SJCRH30 (cell line): ENCODE measurements around the gene SCN3B. TPM values are rescaled to one million over a fixed set of nuclear protein-coding genes. Genes with fewer than 3 reads are reported as not detected.

Source experiments
- DNase-seq, 2 experiments: peaks; one replicate each; pipeline ENCODE4 v3.0.0-alpha.2; 2015 to 2020
- H3K27ac ChIP-seq: fragments of 250-450 bp; sonication (Bioruptor Pico); 2 replicates; pipeline ENCODE4 v1.5.1; 2020; ENCODE audit warnings: mild to moderate bottlenecking, moderate library complexity
- H3K27me3 ChIP-seq: fragments of 250-450 bp; sonication (Bioruptor Pico); 2 replicates; pipeline ENCODE4 v1.5.1; 2020; ENCODE audit warnings: mild to moderate bottlenecking, moderate library complexity
- H3K36me3 ChIP-seq: fragments of 250-450 bp; sonication (Bioruptor Pico); 2 replicates; pipeline ENCODE4 v1.5.1; 2020; ENCODE audit warnings: mild to moderate bottlenecking, moderate library complexity
- H3K4me1 ChIP-seq: fragments of 250-450 bp; sonication (Bioruptor Pico); 2 replicates; pipeline ENCODE4 v1.5.1; 2020; ENCODE audit warnings: mild to moderate bottlenecking, moderate library complexity
- H3K4me3 ChIP-seq: fragments of 250-450 bp; sonication (Bioruptor Pico); 2 replicates; pipeline ENCODE4 v1.5.1; 2020; ENCODE audit warnings: mild to moderate bottlenecking, moderate library complexity
- H3K9me3 ChIP-seq: fragments of 250-450 bp; sonication (Bioruptor Pico); replicated peaks from 2 replicates; pipeline ENCODE4 v1.5.1; 2020; ENCODE audit warnings: mild to moderate bottlenecking, moderate library complexity
- total RNA-seq: library from RNA; depleted of rRNA; stranded (reverse); fragments of >200 nt; shearing (Covaris generic); gene quantifications from 2 replicates; pipeline ENCODE4 v1.2.3, GENCODE V29; 2014

The SCN3B gene
- total RNA-seq, 1 experiment from 2014 or later = 2.5 TPM

DNA sequence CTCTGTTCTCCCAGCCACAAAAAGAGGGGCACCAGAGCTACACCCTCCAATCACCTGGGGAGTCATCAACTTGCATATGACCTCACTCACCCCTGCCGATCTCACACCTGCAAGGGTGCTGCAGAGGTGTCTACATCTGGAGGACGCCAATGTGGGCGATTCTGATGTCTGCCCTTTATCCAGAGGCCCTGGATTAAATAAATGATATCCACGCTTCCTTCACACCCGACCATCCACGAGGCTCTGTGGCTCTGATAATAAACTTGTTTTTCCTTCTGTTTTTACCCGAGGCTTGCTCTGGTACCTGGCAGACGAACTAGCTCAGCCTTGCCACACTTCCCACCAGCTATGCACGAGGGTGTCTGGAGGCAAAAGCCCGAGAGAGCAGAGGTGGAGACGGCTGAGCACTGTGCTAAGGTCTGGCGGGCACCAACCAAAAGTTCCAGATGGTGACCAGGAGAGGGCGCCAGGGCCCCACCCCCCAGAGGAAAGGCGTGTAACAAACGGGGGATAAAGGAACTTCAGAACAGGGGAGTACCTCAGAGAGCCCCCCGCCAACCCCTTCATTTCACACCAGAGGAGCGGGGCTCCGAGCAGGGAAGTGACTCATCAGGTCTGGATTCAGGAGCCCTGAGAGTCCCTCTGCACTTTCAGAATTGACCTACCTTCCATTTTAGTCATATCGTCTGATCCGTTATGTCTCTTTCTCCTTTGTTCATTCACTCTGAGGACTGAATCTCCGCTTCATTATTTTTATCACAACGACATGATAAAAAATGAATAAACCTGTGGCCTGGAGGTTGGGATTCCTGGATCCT lies 13.5 kb downstream of the SCN3B start:
- H3K4me1 ChIP-seq = no peaks in the 10 kb centered on the region
- H3K36me3 ChIP-seq = no peaks in the 10 kb centered on the region
- DNase-seq = peak; percentile 26 to 64
- H3K27me3 ChIP-seq = no peaks in the 10 kb centered on the region
- no peak overlapping the region for H3K4me3 ChIP-seq
- no peaks in the 10 kb centered on the region for H3K9me3 ChIP-seq
- H3K27ac ChIP-seq = no peak overlapping the region

DNA sequence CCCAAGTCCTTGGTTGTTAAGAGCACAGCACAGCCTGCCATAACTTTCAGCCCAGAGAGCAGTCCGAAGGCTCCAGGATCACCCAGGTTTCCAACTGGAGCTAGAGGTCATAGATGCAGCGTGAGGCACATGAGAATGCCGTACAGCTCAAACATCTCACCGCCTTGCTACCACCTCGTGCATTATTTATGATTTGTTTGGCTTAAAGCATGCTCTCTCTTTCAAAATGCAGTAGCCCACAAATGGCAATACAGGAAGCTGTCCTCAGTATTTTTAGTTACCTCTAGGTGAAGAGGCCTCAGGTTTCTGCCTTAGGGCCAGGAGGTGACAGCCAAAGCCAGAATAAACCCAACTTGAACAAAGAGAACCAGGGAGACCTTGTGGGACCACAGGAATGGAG lies 14.4 kb downstream of the SCN3B start:
- no peaks in the 10 kb centered on the region for H3K4me1 ChIP-seq
- H3K27ac ChIP-seq = no peak overlapping the region
- no peaks in the 10 kb centered on the region for H3K9me3 ChIP-seq
- no peaks in the 10 kb centered on the region for H3K27me3 ChIP-seq
- no peak overlapping the region for H3K4me3 ChIP-seq
- no peak for DNase-seq
- no peaks in the 10 kb centered on the region for H3K36me3 ChIP-seq

DNA sequence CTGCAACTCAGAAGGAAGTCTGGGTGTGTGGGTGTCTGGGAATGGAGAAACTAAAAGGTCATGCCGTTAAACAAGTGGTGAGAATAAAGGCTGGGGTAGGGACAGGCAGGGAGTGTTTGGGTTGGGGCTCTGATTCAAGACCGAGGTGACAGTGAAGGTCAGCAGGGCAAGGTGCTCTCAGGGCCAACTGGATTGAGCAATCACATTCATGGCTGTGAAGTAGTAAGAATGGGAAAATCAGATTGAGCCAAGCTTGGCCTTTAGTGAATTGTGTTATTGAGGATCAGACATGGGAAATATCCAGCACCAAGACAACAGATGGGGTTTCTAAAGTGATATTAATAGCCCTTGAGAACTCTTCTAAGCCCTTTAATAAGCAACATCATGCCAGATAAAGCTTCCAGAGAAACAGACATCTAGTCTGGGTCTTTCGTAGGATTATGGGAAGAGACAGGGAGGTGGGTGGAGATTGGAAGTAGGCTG lies 24.3 kb downstream of the SCN3B start:
- no peaks in the 10 kb centered on the region for H3K9me3 ChIP-seq
- no peak overlapping the region for H3K27ac ChIP-seq
- no peak overlapping the region for H3K4me3 ChIP-seq
- H3K4me1 ChIP-seq = no peaks in the 10 kb centered on the region
- DNase-seq = no peak
- H3K36me3 ChIP-seq = no peaks in the 10 kb centered on the region
- no peaks in the 10 kb centered on the region for H3K27me3 ChIP-seq

DNA sequence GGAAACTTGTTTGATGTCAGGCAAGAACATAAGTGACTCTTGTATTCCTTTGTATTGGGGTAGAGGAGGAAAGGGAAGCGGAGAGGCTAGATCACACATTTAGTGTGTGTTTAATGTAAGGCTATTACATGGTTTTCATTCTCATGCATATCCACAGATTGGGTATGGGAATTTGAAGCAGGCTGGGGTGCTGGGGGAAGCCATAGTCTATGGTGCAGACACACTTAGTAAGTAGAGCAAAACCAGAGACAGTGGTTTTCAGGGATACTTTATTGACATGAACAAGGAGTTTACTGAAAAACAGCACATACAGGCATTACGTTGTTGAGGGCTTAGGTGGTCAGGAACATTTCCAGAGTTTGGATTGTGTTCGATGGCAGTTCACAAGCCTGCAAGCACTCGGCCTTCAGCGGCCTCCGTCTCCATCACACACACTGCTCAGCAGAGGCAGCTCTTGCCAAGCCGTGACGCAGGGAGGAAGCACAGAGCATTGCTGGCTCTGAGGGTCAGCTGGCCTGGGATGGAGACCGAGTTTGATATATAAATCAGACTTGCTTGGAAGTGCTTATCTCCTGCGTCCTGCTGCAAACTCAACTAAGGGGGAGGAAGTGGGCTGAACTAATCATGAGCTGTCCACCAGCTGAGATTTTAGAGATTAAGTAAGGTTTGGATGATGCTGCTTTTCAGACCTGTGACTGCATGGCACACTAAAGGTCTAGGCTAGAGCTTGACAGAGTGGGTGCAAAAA lies 25.3 kb downstream of the SCN3B start:
- Histone ChIP-seq H3K4me1 (no peaks in the 10 kb centered on the region), H3K9me3 (no peaks in the 10 kb centered on the region), H3K27ac (no peak overlapping the region), H3K36me3 (no peaks in the 10 kb centered on the region; the same call in 1 of the 2 replicates), H3K4me3 (no peak overlapping the region), H3K27me3 (no peaks in the 10 kb centered on the region)
- no peak for DNase-seq

DNA sequence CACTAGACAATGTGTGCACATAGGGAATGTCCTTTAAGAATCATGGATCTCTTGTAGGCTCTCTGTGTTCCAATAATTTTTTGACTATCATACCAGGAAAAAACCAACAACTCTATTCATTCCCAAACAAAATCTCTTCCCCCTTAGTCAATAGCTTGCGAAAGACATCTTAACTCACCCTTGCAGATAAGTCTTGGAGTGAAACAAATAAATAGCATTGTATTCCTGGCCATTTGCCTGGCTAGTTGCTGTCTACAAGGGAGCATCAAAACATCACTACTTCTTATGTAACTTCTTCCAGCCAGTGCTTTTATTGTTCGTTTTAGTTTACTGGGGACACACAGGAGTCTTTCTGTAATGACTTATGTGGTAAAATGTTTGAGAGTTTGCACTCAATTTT lies 29.4 kb downstream of the SCN3B start:
- Histone ChIP-seq H3K4me3 (no peak overlapping the region), H3K9me3 (no peaks in the 10 kb centered on the region), H3K4me1 (no peaks in the 10 kb centered on the region), H3K27me3 (no peaks in the 10 kb centered on the region), H3K36me3 (no peaks in the 10 kb centered on the region; the same call in 1 of the 2 replicates), H3K27ac (no peak overlapping the region)
- no peak for DNase-seq

DNA sequence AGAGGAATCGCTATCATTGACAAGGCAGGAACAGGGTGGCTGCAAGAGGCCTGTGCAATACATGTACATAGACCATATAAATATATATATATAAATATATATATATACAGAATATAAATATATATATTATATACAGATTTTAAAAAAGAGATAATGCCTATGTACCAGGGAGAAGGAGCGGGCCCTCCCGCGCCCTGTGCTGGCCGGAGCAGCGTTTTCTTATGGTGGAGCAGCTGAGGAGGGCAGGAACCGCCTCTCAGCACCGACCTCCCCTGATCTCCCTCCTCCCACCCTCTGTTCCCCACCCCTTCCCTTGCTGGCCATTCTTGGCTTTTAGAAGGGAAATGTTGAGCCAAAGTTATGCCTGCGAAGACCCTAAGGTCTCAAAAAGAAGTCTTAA lies 31.8 kb downstream of the SCN3B start:
- H3K27ac ChIP-seq = no peak overlapping the region

DNA sequence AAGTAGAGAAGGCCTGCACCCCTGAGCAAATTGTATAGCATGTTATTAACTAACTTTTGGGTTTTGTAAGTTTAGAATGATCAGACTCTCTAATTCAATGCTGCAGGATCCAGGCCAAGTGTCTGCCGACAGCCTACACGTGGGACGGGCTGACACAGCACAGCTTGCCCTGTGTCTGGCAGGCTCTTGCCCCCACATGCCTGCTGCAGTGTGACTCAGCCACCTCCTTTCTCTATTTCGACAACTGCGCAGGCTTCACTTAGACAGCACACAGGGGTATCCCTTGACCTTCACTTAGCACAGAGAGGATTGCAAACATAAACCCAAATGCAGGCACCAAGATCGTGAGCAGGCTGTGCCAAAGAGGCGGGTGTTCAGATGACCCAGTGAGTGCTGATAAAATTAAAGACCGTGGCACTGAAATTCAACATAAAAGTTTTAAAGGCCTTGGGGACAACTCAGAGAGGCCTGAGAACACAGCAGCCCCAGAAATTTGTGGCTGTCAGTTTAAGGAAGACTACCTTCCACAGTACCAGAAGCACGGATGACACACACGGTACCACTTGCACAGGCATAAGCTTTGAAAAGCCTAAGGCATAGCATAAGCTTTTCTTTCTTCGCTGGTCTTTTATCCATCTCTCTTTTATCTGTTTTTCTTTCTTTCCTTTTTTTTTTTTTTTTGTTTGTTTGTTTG lies 37.8 kb downstream of the SCN3B start:
- Histone ChIP-seq H3K27ac (no peak overlapping the region), H3K36me3 (no peaks in the 10 kb centered on the region), H3K4me3 (no peak overlapping the region), H3K4me1 (no peaks in the 10 kb centered on the region), H3K9me3 (no peaks in the 10 kb centered on the region), H3K27me3 (no peaks in the 10 kb centered on the region)
- no peak for DNase-seq

More for the DNA sequence above, 31.8 kb downstream of the SCN3B start:
- H3K9me3 ChIP-seq = no peaks in the 10 kb centered on the region
- no peaks in the 10 kb centered on the region for H3K4me1 ChIP-seq
- no peaks in the 10 kb centered on the region for H3K27me3 ChIP-seq
- no peak for DNase-seq
- H3K4me3 ChIP-seq = no peak overlapping the region
- no peaks in the 10 kb centered on the region; the same call in 1 of the 2 replicates for H3K36me3 ChIP-seq

DNA sequence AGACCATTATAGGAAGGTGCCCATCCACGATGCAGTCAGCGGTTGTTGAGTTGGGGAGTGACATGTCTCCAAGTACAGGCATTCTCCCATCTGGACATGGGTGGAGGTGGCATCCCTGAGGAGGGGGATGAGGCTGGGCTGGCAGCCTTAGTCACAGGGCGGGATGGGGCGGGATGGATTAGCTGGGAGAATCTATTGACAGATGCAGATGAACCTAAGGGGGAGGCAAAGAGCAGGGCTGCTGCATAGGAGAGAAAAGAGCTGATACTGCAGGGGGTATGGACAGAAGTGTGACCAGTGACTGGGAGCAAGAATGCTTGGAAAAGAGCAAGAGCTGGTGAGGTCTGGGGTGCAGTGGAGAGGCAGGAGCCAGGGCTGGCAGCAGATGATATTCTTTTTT lies 42.7 kb downstream of the SCN3B start:
- Histone ChIP-seq H3K4me3 (no peak overlapping the region), H3K27ac (no peak overlapping the region), H3K4me1 (no peaks in the 10 kb centered on the region), H3K36me3 (no peaks in the 10 kb centered on the region; the same call in 1 of the 2 replicates), H3K9me3 (no peaks in the 10 kb centered on the region), H3K27me3 (no peaks in the 10 kb centered on the region)
- no peak for DNase-seq

DNA sequence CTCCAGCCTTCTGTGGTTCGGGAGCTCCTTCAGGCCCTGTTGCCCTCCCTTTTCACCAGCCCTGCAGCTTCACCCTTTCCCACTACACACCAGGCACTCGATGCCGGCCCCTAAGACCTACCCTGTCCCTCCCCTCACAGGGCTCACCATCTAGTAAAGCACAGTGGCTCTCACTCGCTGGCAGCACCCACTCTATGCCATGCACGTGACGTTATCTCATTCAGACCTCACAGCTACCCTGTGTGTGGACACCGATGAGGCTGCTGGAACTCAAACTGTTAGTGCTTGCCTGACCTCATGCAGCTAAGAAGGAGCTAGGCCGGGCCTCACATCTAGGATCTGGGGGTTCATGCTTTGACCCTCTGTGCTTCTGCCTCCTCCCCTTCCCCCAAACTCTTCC lies 45.5 kb downstream of the SCN3B start:
- no peak for DNase-seq
- no peaks in the 10 kb centered on the region for H3K4me1 ChIP-seq
- no peak overlapping the region for H3K4me3 ChIP-seq
- H3K27me3 ChIP-seq = no peaks in the 10 kb centered on the region
- H3K27ac ChIP-seq = no peak overlapping the region
- H3K9me3 ChIP-seq = no peaks in the 10 kb centered on the region
- H3K36me3 ChIP-seq = no peaks in the 10 kb centered on the region; the same call in 1 of the 2 replicates

DNA sequence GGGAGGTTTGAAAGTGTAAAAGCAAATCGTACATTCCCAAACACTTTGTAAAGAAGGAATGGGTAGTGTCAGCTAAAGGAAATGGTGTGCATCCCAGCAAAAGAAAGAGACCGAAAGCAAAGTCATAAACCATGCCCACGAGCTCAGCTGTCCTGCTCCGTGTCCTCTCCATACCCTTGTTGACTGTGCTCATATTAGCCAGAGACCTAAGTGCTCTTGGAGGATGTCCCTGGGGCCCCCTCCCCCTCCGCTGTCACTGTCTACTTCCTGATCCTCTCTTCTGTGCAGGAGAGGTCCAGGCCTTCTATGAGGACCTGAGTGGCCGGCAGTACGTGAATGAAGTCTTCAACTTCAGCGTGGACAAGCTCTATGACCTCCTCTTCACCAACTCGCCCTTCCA lies 46.1 kb downstream of the SCN3B start:
- Histone ChIP-seq H3K36me3 (no peaks in the 10 kb centered on the region; the same call in 1 of the 2 replicates), H3K9me3 (no peaks in the 10 kb centered on the region), H3K4me1 (no peaks in the 10 kb centered on the region), H3K27ac (no peak overlapping the region), H3K27me3 (no peaks in the 10 kb centered on the region), H3K4me3 (no peak overlapping the region)
- no peak for DNase-seq

DNA sequence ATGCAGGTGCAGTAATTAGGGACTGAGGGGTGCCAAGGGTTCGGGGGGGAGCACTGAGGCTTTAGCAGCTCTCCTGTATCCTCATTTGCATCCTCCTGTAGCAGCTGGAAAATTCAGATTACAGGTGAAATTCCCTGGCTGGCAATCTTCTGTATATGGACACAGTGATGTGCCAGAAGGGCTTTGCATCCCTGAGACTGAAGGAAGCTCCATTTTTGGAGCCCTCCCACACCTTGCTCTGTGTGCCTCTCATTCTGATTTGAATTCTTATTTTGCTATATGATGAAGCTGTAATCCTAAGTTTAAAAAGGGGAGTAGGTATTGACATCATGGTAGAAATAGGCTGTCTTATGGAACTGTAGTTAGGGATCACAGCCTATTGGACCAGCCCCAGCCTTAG lies 46.6 kb downstream of the SCN3B start:
- no peak overlapping the region for H3K27ac ChIP-seq
- H3K9me3 ChIP-seq = no peaks in the 10 kb centered on the region
- H3K4me1 ChIP-seq = no peaks in the 10 kb centered on the region
- H3K27me3 ChIP-seq = no peaks in the 10 kb centered on the region
- H3K4me3 ChIP-seq = no peak overlapping the region
- DNase-seq = no peak
- no peaks in the 10 kb centered on the region; the same call in 1 of the 2 replicates for H3K36me3 ChIP-seq

DNA sequence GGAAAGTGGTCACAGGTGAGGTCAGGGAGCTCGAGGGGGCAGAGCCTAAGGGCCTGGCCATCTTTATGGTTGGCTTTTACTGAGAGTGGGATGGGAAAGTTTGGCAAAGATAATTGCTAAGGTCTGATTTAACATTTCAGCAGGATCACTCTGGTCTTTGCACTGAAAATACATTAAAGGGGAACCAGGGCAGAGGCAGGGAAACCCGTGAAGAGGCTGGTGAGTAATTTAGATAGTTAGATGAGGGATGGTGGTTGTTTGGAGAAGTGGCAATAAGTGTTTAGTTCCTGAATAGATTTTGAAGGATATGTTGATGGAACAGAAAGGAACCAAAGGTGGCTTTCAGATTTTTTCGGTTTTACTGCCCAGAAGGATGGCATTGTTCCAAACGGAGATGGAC lies 50.8 kb downstream of the SCN3B start:
- no peak for DNase-seq
- Histone ChIP-seq H3K9me3 (no peaks in the 10 kb centered on the region), H3K27me3 (no peaks in the 10 kb centered on the region), H3K4me3 (no peak overlapping the region), H3K4me1 (no peaks in the 10 kb centered on the region), H3K27ac (no peak overlapping the region), H3K36me3 (no peaks in the 10 kb centered on the region)

DNA sequence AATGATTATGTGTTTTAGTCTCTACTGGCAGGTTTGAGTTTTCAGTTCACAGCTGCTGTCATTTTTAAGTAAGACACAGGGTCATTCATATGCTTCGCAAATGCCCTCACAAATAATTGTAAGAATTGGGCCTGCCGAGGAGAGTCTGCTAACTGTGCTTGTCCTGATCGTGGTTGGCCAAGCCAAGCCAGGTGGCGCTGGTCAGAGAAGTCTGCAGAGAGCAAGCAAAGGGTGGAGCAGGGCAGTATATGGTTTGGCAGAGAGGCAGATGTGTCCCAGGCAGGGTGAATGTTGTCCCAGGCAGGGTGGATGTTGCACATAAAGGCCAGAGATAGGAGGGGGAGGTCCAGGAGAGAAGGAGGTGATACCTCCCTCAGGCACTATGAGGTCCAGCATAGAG lies 52.7 kb downstream of the SCN3B start:
- no peak for DNase-seq
- H3K4me3 ChIP-seq = no peak overlapping the region
- H3K4me1 ChIP-seq = no peaks in the 10 kb centered on the region
- H3K9me3 ChIP-seq = no peaks in the 10 kb centered on the region
- H3K27ac ChIP-seq = no peak overlapping the region
- no peaks in the 10 kb centered on the region for H3K36me3 ChIP-seq
- H3K27me3 ChIP-seq = no peaks in the 10 kb centered on the region

DNA sequence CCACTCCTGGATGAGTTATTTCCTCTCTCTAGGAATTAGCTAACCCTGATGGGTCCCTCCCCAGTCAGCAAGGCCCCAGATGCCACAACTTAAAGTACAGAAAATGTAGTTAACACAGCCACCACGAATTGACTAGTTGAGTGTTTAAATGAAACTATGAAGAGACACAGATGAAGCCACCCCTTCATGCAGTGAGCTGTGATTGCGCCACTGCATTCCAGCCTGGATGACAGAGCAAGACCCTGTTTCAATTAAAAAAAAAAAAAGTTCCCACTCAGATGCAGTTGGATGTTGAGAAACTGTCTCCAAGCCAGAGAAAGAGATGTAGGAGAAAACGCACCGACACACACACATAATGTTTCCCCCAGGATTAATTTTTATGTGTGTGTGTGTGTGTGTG lies 53.3 kb downstream of the SCN3B start:
- DNase-seq = no peak
- Histone ChIP-seq H3K9me3 (no peaks in the 10 kb centered on the region), H3K4me1 (no peaks in the 10 kb centered on the region), H3K36me3 (no peaks in the 10 kb centered on the region), H3K27ac (no peak overlapping the region), H3K4me3 (no peak overlapping the region), H3K27me3 (no peaks in the 10 kb centered on the region)

DNA sequence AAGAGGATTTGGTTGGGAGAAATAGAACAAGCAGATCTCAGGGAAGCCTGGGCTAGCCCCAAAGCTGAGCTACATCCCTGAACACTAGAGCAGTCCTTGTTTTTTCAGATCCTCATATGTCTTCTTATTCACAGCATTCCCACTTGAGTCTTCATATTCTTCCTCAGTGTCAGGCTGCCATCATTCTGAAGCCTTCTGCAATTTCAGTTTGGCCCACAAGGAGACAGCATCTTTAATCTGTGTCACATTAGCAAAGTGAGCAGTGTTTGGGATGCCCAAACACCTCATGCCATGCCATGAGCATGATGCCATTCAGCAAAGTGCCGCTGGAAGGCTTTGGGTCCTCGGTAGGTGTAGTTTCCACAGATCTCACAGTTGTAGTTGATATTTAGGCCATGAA lies 56.6 kb downstream of the SCN3B start:
- Histone ChIP-seq H3K4me3 (no peak overlapping the region), H3K36me3 (no peaks in the 10 kb centered on the region), H3K27me3 (no peaks in the 10 kb centered on the region), H3K9me3 (no peaks in the 10 kb centered on the region), H3K27ac (no peak overlapping the region), H3K4me1 (no peaks in the 10 kb centered on the region)
- DNase-seq = no peak
